ENCODE measurements around the gene ARAP1. TPM values are rescaled to one million over a fixed set of nuclear protein-coding genes. Genes with fewer than 3 reads are reported as not detected.

ARAP1 gene
- total RNA-seq, 2 experiments from 2014 or later, result 65.7 to 69.8 TPM

DNA sequence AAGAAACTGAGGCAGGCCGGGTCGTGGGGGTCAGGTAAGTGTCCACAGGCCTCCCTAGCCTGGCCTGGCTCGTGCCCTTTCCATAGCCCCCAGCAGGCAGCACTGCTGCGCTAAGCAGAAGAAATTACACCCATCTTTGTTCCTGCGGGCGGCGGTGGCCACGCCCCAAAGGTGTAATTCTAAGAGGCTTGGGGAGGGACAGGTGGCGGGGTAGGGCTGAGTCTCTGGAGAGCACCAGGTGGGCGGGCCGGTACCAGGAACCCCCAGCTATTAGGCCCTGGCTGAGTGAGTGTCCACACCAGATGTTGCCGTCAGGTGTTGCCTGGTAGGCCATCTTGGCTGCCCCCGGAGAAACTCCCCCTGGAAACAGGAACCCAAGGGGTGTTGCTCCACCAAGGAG, 12.3 kb upstream of the ARAP1 start:
- Mint-ChIP-seq H3K4me3 (no peak overlapping the region), H3K36me3 (ENCODE audit: low read depth) (no peaks in the 10 kb centered on the region), H3K9me3 (no peaks in the 10 kb centered on the region), H3K27me3 (no peaks in the 10 kb centered on the region), H3K27ac (no peak overlapping the region), H3K4me1 (ENCODE audit: low read depth) (no peaks in the 10 kb centered on the region)
- DNase-seq (no peak), ATAC-seq (ENCODE audit: poor library complexity) (no peak)
- Histone ChIP-seq H3K36me3 (ENCODE audit: insufficient read depth, low read length) (no peaks in the 10 kb centered on the region), H3K4me3 (ENCODE audit: low read length) (no peak overlapping the region), H3K9me3 (ENCODE audit: control insufficient read depth in 1 of 2, insufficient read depth in 1 of 2, low read length in 2 of 2) (no peaks in the 10 kb centered on the region), H3K4me1 (ENCODE audit: insufficient read depth, low read length) (peaks cover 7% of the 10 kb centered on the region), H3K27ac (ENCODE audit: low read depth in 1 of 2, low read length in 2 of 2) (no peak overlapping the region), H3K27me3 (ENCODE audit: control insufficient read depth in 1 of 2, insufficient read depth in 2 of 2, low read length in 2 of 2) (no peaks in the 10 kb centered on the region)
- CTCF ChIA-PET, result no interaction called here
- TF ChIP-seq, protein P1, sequence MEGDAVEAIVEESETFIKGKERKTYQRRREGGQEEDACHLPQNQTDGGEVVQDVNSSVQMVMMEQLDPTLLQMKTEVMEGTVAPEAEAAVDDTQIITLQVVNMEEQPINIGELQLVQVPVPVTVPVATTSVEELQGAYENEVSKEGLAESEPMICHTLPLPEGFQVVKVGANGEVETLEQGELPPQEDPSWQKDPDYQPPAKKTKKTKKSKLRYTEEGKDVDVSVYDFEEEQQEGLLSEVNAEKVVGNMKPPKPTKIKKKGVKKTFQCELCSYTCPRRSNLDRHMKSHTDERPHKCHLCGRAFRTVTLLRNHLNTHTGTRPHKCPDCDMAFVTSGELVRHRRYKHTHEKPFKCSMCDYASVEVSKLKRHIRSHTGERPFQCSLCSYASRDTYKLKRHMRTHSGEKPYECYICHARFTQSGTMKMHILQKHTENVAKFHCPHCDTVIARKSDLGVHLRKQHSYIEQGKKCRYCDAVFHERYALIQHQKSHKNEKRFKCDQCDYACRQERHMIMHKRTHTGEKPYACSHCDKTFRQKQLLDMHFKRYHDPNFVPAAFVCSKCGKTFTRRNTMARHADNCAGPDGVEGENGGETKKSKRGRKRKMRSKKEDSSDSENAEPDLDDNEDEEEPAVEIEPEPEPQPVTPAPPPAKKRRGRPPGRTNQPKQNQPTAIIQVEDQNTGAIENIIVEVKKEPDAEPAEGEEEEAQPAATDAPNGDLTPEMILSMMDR (IDR thresholded peaks at IDR 0.05), result no peak
- intact Hi-C loops (cut with DNase I, micrococcal nuclease), result no loop called here
- POLR2A ChIA-PET, result no interaction called here

DNA sequence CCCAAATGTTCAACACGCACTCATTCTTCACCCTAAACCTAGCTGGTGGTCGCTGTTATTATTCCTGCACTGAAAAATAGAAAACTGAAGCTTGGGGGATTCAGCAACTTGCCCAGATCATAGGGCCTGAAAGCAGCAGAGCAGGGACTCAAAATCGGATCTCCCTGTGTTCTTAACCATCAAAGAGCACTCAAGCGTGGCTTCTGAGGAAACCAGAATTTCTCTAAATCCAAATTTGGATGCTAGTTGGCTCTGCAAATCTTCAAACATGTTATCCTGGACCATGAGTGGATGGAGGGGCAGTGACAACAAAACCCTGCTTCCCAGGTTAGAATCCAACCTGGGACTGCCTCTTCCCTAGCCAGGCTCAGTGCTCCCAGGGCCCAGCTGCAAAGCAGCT, 11.6 kb upstream of the ARAP1 start:
- ChIA-PET POLR2A (no interaction called here), CTCF (interaction anchor here (1.4 kb wide), 1 partner anchor 39 kb away, joined by 4 read pairs; no protein-coding TSS in a partner anchor)
- intact Hi-C loops (cut with DNase I, micrococcal nuclease), result no loop called here
- Histone ChIP-seq H3K27ac (ENCODE audit: low read depth in 1 of 2, low read length in 2 of 2) (no peak overlapping the region), H3K4me1 (ENCODE audit: insufficient read depth, low read length) (peaks cover 7% of the 10 kb centered on the region), H3K9me3 (ENCODE audit: control insufficient read depth in 1 of 2, insufficient read depth in 1 of 2, low read length in 2 of 2) (no peaks in the 10 kb centered on the region), H3K4me3 (ENCODE audit: low read length) (no peak overlapping the region), H3K36me3 (ENCODE audit: insufficient read depth, low read length) (no peaks in the 10 kb centered on the region), H3K27me3 (ENCODE audit: control insufficient read depth in 1 of 2, insufficient read depth in 2 of 2, low read length in 2 of 2) (no peaks in the 10 kb centered on the region)
- TF ChIP-seq, protein P1 (IDR thresholded peaks at IDR 0.05), result no peak
- Mint-ChIP-seq H3K4me1 (ENCODE audit: low read depth) (no peaks in the 10 kb centered on the region), H3K27me3 (no peaks in the 10 kb centered on the region), H3K9me3 (no peaks in the 10 kb centered on the region), H3K27ac (no peak overlapping the region), H3K4me3 (no peak overlapping the region), H3K36me3 (ENCODE audit: low read depth) (peaks cover 2% of the 10 kb centered on the region)
- no peak for DNase-seq
- no peak for ATAC-seq (ENCODE audit: poor library complexity)

DNA sequence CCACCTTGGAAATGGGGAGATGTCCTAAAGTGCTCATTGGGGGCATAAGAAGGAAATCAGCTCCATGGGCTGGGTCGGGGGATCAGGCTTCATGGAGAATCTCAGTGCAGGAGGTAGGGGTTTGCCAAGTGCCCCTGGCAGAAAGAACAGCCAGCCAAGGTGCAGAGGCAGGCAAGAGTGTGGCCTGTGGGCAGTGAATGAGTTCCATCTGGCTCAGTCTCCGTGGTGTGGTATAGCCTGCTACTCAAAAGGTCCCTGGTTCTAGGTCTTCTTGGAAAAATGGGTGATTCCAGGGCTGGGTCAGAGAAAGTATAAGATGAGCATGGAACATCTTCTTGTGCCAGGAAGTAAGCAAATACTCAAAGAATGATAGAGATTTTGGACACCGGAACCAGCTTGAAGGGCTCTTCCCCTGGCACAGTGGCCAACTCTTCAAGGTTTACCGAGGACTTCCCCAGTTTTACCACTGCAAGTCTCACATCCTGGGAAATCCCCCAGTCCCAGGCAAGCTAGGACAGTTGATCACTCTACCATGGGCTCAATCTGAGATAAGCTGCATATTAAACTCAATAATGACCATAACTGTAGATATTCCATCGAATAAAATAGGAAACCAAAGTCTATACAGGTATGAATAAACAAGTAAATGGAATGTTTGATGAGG, 10.6 kb upstream of the ARAP1 start:
- Histone ChIP-seq H3K36me3 (ENCODE audit: insufficient read depth, low read length) (peaks cover 2% of the 10 kb centered on the region), H3K4me3 (ENCODE audit: low read length) (no peak overlapping the region), H3K27me3 (ENCODE audit: control insufficient read depth in 1 of 2, insufficient read depth in 2 of 2, low read length in 2 of 2) (no peaks in the 10 kb centered on the region), H3K4me1 (ENCODE audit: insufficient read depth, low read length) (peaks cover 7% of the 10 kb centered on the region), H3K27ac (ENCODE audit: low read depth in 1 of 2, low read length in 2 of 2) (no peak overlapping the region), H3K9me3 (ENCODE audit: control insufficient read depth in 1 of 2, insufficient read depth in 1 of 2, low read length in 2 of 2) (no peaks in the 10 kb centered on the region)
- Mint-ChIP-seq H3K36me3 (ENCODE audit: low read depth) (peaks cover 13% of the 10 kb centered on the region), H3K4me1 (ENCODE audit: low read depth) (no peaks in the 10 kb centered on the region), H3K9me3 (no peaks in the 10 kb centered on the region), H3K4me3 (no peak overlapping the region), H3K27me3 (no peaks in the 10 kb centered on the region), H3K27ac (no peak overlapping the region)
- POLR2A ChIA-PET, result no interaction called here
- DNase-seq (peak in 2 of 14 experiments; percentile 54 to 63), ATAC-seq (ENCODE audit: poor library complexity) (no peak)
- intact Hi-C loops (cut with DNase I, micrococcal nuclease), result no loop called here
- TF ChIP-seq, protein P1 (IDR thresholded peaks at IDR 0.05), result no peak
- CTCF ChIA-PET, result interaction anchor here (1.4 kb wide), 1 partner anchor 38 kb away, joined by 4 read pairs; no protein-coding TSS in a partner anchor

Measured in CD4-positive, alpha-beta T cell (primary cell).